HFF-Myc (cell line): ENCODE measurements around the gene COA1.

Experiments
- DNase-seq: peaks from one replicate; pipeline ENCODE4 v3.0.0-alpha.2; 2011; ENCODE audit warnings: low read depth; ENCODE audit errors: extremely low read depth
- H3K4me3 ChIP-seq: replicated peaks from 2 replicates; pipeline ENCODE4 v1.5.1; 2011; ENCODE audit warnings: low read depth, mild to moderate bottlenecking, control low read depth, low read length
- CTCF ChIP-seq: IDR thresholded peaks from 2 replicates; pipeline ENCODE4 v1.5.1; 2012; ENCODE audit warnings: mild to moderate bottlenecking, low read depth, low read length, control low read depth; ENCODE audit errors: missing control alignments

Gene COA1

DNA sequence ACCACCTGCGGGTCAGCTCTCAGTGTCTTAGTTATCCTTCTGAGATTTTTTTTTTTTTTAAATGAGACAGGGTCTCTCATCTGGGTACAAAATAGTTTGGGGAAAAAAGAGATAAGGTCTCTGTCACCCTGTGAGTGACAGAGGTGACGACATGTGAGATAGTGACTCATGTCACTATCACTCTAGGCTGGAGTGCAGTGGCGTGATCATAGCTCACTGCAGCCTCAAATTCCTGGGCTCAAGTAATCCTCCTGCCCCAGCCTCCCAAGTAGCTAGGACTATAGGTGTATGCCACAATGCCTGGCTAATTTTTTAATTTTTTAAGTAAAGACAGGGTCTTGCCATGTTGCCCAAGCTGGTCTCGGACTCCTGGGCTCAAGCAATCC, 39.6 kb upstream of the COA1 start:
- TF ChIP-seq CTCF: no peak
- DNase-seq: no peak
- H3K4me3 ChIP-seq: no peak overlapping the region

- DNase-seq: no peak
Observed at GRCh38 chr7:43768201-43768886, 39.0 kb upstream of the COA1 start.

GRCh38 chr7:43767311-43767710, 38.0 kb upstream of the COA1 start:
- no peak for TF ChIP-seq CTCF
- DNase-seq: no peak
- H3K4me3 ChIP-seq: no peak overlapping the region

More at GRCh38 chr7:43768201-43768886, 39.0 kb upstream of the COA1 start:
- no peak overlapping the region for H3K4me3 ChIP-seq
- no peak for TF ChIP-seq CTCF

DNA sequence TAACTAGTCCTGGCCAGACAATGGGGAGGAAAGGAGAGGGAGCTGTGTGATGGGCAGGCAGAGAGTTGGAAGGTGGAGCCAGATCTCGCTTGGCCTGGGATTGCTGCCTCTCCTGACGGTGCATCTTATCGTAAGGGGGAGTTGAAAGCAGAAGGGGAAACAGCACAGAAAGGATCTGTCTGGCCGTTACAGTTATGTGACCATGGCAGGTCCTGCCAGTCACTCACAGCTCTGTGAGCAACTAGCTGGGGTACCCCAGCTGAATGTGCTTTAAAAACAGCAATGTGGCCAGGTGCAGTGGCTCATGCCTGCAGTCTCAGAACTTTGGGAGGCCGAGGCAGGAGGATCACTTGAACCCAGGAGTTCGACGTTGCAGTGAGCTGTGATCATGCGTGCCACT, 37.2 kb upstream of the COA1 start:
- no peak overlapping the region for H3K4me3 ChIP-seq
- DNase-seq: no peak
- TF ChIP-seq CTCF: no peak

GRCh38 chr7:43764807-43765491, 35.6 kb upstream of the COA1 start:
- no peak for DNase-seq
- H3K4me3 ChIP-seq: no peak overlapping the region

GRCh38 chr7:43764039-43764761, 34.9 kb upstream of the COA1 start:
- no peak for DNase-seq
- H3K4me3 ChIP-seq: no peak overlapping the region
- TF ChIP-seq CTCF: no peak

More at GRCh38 chr7:43764807-43765491, 35.6 kb upstream of the COA1 start:
- no peak for TF ChIP-seq CTCF
